Colonic mucosa (tissue), 4 donors: ENCODE measurements around the gene IL25. TPM values are rescaled to one million over a fixed set of nuclear protein-coding genes. Genes with fewer than 3 reads are reported as not detected.

Source experiments
- DNase-seq: peaks from one replicate; pipeline ENCODE4 v3.0.0-alpha.2; 2020
- H3K27ac ChIP-seq: fragments of 200-600 bp; one replicate; pipeline ENCODE4 v1.8.0; 2021
- H3K27me3 ChIP-seq: fragments of 200-600 bp; one replicate; pipeline ENCODE4 v1.8.0; 2021
- H3K36me3 ChIP-seq: fragments of 200-600 bp; one replicate; pipeline ENCODE4 v1.8.0; 2021
- H3K4me1 ChIP-seq: fragments of 200-600 bp; one replicate; pipeline ENCODE4 v1.8.0; 2021; ENCODE audit warnings: mild to moderate bottlenecking
- H3K4me3 ChIP-seq: fragments of 200-600 bp; one replicate; pipeline ENCODE4 v1.8.0; 2021
- H3K9ac ChIP-seq, 2 donors: one replicate each; pipeline ENCODE4 v1.7.0; 2013; ENCODE audit warnings: control low read depth in 2 of 2, low read depth in 2 of 2, low read length in 2 of 2
- H3K9me3 ChIP-seq: fragments of 200-600 bp; one replicate; pipeline ENCODE4 v1.8.0; 2021
- intact Hi-C: fragments of 100-400 bp; cut with DNase I; formaldehyde crosslinking; loops from one replicate; pipeline ENCODE4 v1.14.1; 2022
- total RNA-seq, 2 donors: library from RNA; stranded (reverse); fragmentation: NEBNext Ultra II Directional in 1 of 2; extraction: Animal tissue kit (Norgen Biotek cat#: 25700) in 1 of 2; gene quantifications; one replicate each; pipeline ENCODE4 v1.2.1, GENCODE V29; 2021
- TF ChIP-seq, protein P1 (sequence below): fragments of 200-600 bp; IDR thresholded peaks from one replicate; pipeline ENCODE4 v1.8.0; 2022; ENCODE audit warnings: antibody characterized with exemption, mild to moderate bottlenecking
- donor health status: healthy.
- donor health status: DM: no; HTN: no; CAD: no.
- donor health status: DM: no; HTN: no; CAD: no.

The IL25 gene
- total RNA-seq, 2 donors from 2014 or later = not detected

DNA sequence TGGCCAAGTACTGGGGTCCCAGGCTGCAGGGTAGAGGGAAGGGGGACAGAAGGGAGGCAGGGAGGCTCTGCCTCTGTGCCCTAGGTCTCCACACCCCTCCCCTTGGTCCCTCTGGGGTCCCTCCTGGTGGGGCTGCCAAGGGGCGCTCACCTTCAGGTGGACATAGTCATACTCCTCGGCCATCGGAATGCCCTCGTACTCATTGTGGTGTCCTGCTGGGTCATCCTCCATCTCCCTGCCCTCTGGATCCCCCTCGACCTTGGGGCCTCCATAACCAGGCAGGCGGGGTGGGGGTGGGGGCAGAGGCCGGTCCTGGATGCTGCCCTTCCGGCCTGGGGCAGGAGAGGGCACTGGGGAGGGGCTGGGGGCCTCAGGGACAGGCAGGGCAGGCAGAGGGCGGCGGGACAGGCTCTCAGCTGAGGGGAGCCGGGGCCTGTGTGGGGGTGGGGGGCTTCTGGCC, 13.4 kb upstream of the IL25 start:
- no peak overlapping the region for H3K9ac ChIP-seq
- intact Hi-C loops = no loop called here
- H3K27me3 ChIP-seq = peaks cover 2% of the 10 kb centered on the region
- H3K27ac ChIP-seq = no peak overlapping the region
- H3K4me3 ChIP-seq = no peak overlapping the region
- no peaks in the 10 kb centered on the region for H3K9me3 ChIP-seq
- no peaks in the 10 kb centered on the region for H3K36me3 ChIP-seq
- TF ChIP-seq, protein P1, sequence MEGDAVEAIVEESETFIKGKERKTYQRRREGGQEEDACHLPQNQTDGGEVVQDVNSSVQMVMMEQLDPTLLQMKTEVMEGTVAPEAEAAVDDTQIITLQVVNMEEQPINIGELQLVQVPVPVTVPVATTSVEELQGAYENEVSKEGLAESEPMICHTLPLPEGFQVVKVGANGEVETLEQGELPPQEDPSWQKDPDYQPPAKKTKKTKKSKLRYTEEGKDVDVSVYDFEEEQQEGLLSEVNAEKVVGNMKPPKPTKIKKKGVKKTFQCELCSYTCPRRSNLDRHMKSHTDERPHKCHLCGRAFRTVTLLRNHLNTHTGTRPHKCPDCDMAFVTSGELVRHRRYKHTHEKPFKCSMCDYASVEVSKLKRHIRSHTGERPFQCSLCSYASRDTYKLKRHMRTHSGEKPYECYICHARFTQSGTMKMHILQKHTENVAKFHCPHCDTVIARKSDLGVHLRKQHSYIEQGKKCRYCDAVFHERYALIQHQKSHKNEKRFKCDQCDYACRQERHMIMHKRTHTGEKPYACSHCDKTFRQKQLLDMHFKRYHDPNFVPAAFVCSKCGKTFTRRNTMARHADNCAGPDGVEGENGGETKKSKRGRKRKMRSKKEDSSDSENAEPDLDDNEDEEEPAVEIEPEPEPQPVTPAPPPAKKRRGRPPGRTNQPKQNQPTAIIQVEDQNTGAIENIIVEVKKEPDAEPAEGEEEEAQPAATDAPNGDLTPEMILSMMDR = no peak
- no peak for DNase-seq
- H3K4me1 ChIP-seq = no peaks in the 10 kb centered on the region

DNA sequence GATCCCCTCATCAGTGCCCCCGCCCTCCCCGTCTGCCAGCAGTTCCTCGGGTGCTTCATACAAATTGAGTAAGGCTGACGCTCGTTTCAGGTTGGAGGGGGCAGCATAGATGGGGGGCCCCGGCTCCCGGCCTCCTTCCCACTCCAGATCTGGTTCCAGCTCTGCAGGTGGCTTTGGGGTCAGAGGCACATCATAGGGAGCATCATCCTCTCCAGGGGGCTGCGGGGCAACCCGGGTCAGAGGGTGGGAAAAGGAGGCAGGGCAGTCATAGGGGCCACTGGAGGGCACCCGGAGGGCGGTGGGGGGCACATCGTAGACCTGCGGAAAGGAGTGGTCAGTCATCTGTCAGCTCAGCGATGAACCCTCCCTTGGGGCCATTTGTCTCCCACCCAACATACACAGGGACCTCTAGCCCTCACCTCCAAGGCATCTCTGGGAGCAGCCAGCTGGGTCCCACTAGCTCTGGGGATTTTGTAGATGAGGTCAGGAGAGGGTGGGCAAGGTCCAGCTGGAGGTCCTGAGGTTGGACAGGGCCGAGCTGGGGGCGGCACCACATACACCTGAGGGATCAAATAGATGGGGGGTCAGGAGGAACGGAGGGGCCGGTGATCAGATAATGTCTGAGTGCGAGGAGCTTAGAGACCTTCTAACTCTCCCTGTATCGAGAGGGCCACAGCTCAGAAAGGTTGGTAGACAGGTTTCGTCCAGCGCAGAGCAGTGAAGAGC, 12.7 kb upstream of the IL25 start:
- H3K4me1 ChIP-seq = no peaks in the 10 kb centered on the region
- no peak overlapping the region for H3K4me3 ChIP-seq
- peaks cover 9% of the 10 kb centered on the region for H3K27me3 ChIP-seq
- TF ChIP-seq, protein P1 = no peak
- intact Hi-C loops = no loop called here
- H3K36me3 ChIP-seq = no peaks in the 10 kb centered on the region
- no peak overlapping the region for H3K27ac ChIP-seq
- H3K9ac ChIP-seq = no peak overlapping the region
- H3K9me3 ChIP-seq = no peaks in the 10 kb centered on the region
- DNase-seq = no peak

DNA sequence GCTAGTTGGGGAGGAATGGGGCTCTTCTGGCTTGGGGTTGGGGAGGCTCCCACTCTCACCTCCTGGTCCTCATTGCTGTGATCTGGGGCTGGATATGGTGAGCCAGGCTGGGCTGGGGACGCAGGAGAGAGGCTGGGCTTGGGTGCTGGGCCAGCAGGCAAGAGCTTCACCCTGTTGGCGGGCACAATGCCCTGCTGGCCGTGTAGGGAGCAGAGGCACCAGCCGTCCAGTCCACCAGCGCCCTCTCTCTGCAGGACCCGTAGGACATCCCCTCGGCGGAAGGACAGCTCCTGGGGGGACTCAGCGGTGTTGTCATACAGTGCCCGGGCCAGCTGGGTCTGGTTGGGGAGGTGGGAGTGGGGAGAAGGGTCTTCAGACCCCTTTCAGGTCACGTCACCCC, 12.1 kb upstream of the IL25 start:
- Histone ChIP-seq H3K27ac (no peak overlapping the region), H3K9me3 (no peaks in the 10 kb centered on the region), H3K4me1 (no peaks in the 10 kb centered on the region), H3K4me3 (no peak overlapping the region), H3K27me3 (peaks cover 15% of the 10 kb centered on the region), H3K36me3 (no peaks in the 10 kb centered on the region), H3K9ac (no peak overlapping the region)
- TF ChIP-seq, protein P1 = no peak
- intact Hi-C loops = no loop called here
- no peak for DNase-seq

DNA sequence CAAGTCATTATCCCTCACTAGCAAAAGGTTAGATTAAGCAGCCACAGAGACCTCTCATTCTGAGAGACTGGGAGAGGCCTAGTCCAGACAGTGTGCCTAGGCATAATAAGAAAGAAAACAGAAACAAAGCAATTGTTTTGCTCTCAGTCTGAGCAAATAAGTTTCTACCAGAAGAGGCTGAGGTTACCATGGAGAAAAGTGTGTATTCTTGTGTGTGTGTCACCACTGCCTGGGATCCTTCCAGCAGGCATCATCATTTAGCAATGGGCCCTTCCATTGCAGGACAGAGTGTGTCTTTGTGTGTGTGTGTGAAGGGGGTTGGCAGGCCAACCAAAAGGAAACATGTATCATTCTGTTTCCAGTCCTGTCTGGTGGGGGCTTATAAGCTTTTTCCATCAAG, 11.3 kb upstream of the IL25 start:
- H3K27ac ChIP-seq = no peak overlapping the region
- peaks cover 22% of the 10 kb centered on the region for H3K27me3 ChIP-seq
- H3K36me3 ChIP-seq = no peaks in the 10 kb centered on the region
- no peak overlapping the region for H3K4me3 ChIP-seq
- TF ChIP-seq, protein P1 = no peak
- no peak for DNase-seq
- H3K9ac ChIP-seq = no peak overlapping the region
- no peaks in the 10 kb centered on the region for H3K4me1 ChIP-seq
- H3K9me3 ChIP-seq = no peaks in the 10 kb centered on the region
- intact Hi-C loops = no loop called here

DNA sequence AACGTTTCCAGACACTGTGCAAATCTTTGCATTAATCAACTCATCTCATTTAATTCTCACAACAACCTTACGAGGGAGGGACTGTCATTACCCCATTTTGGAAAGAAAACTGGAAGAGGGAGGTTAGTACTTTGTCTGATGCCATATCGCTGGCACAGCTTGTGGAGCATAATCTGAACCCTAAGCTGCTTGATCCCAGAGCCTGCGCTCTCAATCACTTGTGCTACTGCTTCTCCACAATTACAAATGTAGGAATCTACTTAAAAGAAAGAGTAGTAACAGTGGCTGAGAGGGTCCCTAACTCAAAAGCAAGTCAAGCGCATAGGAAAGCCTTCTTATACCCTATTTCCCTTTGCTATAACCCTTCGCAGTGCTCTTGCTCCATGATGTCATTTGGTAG, 10.8 kb upstream of the IL25 start:
- no peak overlapping the region for H3K27ac ChIP-seq
- H3K27me3 ChIP-seq = peaks cover 22% of the 10 kb centered on the region
- TF ChIP-seq, protein P1 = no peak
- H3K9me3 ChIP-seq = no peaks in the 10 kb centered on the region
- intact Hi-C loops = no loop called here
- H3K4me3 ChIP-seq = no peak overlapping the region
- H3K36me3 ChIP-seq = no peaks in the 10 kb centered on the region
- DNase-seq = no peak
- no peak overlapping the region for H3K9ac ChIP-seq
- no peaks in the 10 kb centered on the region for H3K4me1 ChIP-seq
